PC-3 (cell line): Measurements from ENCODE around the gene RDH16. TPM values are rescaled to one million over a fixed set of nuclear protein-coding genes. Genes with fewer than 3 reads are reported as not detected.
"Not testable (repeated sequence)": the region's sequence is repeated elsewhere in the genome, so short reads cannot be mapped to it uniquely, and the experiment has no call there.

Experiments
- ATAC-seq: fragments of 200-7000 bp; cut with Tn5 transposase; 2 replicates; pipeline ENCODE4 v1.9.1; 2020; ENCODE audit warnings: mild to moderate bottlenecking, moderate library complexity
- BruUV-seq: library from RNA; stranded (reverse); fragments of 400-500 nt; replicated peaks from 2 replicates; lab custom pipeline; 2021; lab: Mats Ljungman, UMichigan
- CTCF ChIA-PET: fragments of 300-600 bp; sonication (Branson Sonifier 250); formaldehyde crosslinking; loops from one replicate; lab custom pipeline; 2022; ENCODE audit warnings: antibody characterized with exemption; lab: Charles Lee
- POLR2A ChIA-PET: fragments of 300-600 bp; sonication (Branson Sonifier 250); formaldehyde crosslinking; loops from one replicate; lab custom pipeline; 2022; ENCODE audit warnings: antibody characterized with exemption; ENCODE audit not compliant: unreplicated experiment; lab: Charles Lee
- DNase-seq: peaks from one replicate; pipeline ENCODE4 v3.0.0-alpha.2; 2015
- H2AFZ ChIP-seq: fragments of 300-600 bp; sonication (generic); 2 replicates; pipeline ENCODE4 v1.6.0; 2016; ENCODE audit warnings: antibody characterized with exemption, low read length
- H3F3A ChIP-seq: fragments of 300-600 bp; sonication (generic); one replicate; pipeline ENCODE4 v1.6.0; 2017; ENCODE audit warnings: antibody characterized with exemption, low read length, control low read depth, mild to moderate bottlenecking; ENCODE audit not compliant: unreplicated experiment
- H3K27ac ChIP-seq: fragments of 300-600 bp; sonication (generic); 2 replicates; pipeline ENCODE4 v1.5.1; 2016; ENCODE audit warnings: mild to moderate bottlenecking, low read length
- H3K27me3 ChIP-seq: fragments of 300-600 bp; sonication (generic); 2 replicates; pipeline ENCODE4 v1.6.1; 2016; ENCODE audit warnings: low read length, mixed read lengths
- H3K36me3 ChIP-seq: fragments of 300-600 bp; sonication (generic); 2 replicates; pipeline ENCODE4 v1.6.1; 2016; ENCODE audit warnings: low read depth, mixed run types, low read length, mixed read lengths
- H3K4me1 ChIP-seq: fragments of 300-600 bp; sonication (generic); 2 replicates; pipeline ENCODE4 v1.5.1; 2016; ENCODE audit warnings: low read length; ENCODE audit not compliant: insufficient read depth
- H3K4me2 ChIP-seq: fragments of 300-600 bp; sonication (generic); 2 replicates; pipeline ENCODE4 v1.6.0; 2016; ENCODE audit warnings: low read length
- H3K4me3 ChIP-seq: fragments of 300-600 bp; sonication (generic); 2 replicates; pipeline ENCODE4 v1.5.1; 2016; ENCODE audit warnings: mild to moderate bottlenecking, low read length, mixed read lengths
- H3K79me2 ChIP-seq: fragments of 300-600 bp; sonication (generic); 2 replicates; pipeline ENCODE4 v1.6.1; 2017; ENCODE audit warnings: low read length, mixed read lengths
- H3K9ac ChIP-seq: fragments of 300-600 bp; sonication (generic); 2 replicates; pipeline ENCODE4 v1.6.0; 2016; ENCODE audit warnings: mild to moderate bottlenecking, low read length
- H3K9me2 ChIP-seq: fragments of 300-600 bp; sonication (generic); replicated peaks from 2 replicates; pipeline ENCODE4 v1.6.1; 2016; ENCODE audit warnings: mixed run types, low read length, mixed read lengths
- H3K9me3 ChIP-seq: fragments of 300-600 bp; sonication (generic); 2 replicates; pipeline ENCODE4 v1.6.1; 2016; ENCODE audit warnings: low read length, mixed read lengths
- H4K20me1 ChIP-seq: fragments of 300-600 bp; sonication (generic); 2 replicates; pipeline ENCODE4 v1.6.1; 2016; ENCODE audit warnings: low read length, mixed read lengths
- CTCF ChIP-seq: fragments of 300-600 bp; sonication (generic); conservative IDR thresholded peaks from 2 replicates; pipeline ENCODE4 v1.5.1; 2017; ENCODE audit warnings: antibody characterized with exemption, low read depth, mild to moderate bottlenecking, low read length
- EZH2 ChIP-seq: fragments of 300-600 bp; sonication (generic); IDR thresholded peaks from one replicate; pipeline ENCODE4 v1.6.1; 2017; ENCODE audit warnings: antibody characterized with exemption, mild to moderate bottlenecking, low read length; ENCODE audit not compliant: unreplicated experiment
- EZH2phosphoT487 ChIP-seq: fragments of 300-600 bp; sonication (generic); IDR thresholded peaks from 2 replicates; pipeline ENCODE4 v1.6.1; 2018; ENCODE audit warnings: mild to moderate bottlenecking, antibody characterized with exemption, low read length, borderline replicate concordance
- intact Hi-C: fragments of 100-400 bp; cut with micrococcal nuclease; formaldehyde crosslinking; loops from 2 replicates; pipeline ENCODE4 v1.9.0; 2023
- total RNA-seq: library from RNA; depleted of rRNA; stranded (reverse); fragments of >200 nt; gene quantifications from 2 replicates; pipeline ENCODE4 v1.2.3, GENCODE V29; 2014

RDH16 gene
- total RNA-seq, 1 experiment from 2014 or later = 0.73 TPM

- Histone ChIP-seq H3K79me2 (no peaks in the 10 kb centered on the region), H3K9ac (no peak overlapping the region), H3K27ac (no peak overlapping the region), H3K4me2 (no peak overlapping the region), H3F3A (no peaks in the 10 kb centered on the region), H3K27me3 (no peaks in the 10 kb centered on the region), H3K4me3 (no peak overlapping the region), H3K9me3 (no peaks in the 10 kb centered on the region), H3K4me1 (no peaks in the 10 kb centered on the region), H2AFZ (no peak overlapping the region), H3K9me2 (no peaks in the 10 kb centered on the region), H3K36me3 (no peaks in the 10 kb centered on the region; the same call in 1 of the 2 replicates), H4K20me1 (no peaks in the 10 kb centered on the region)
- TF ChIP-seq EZH2phosphoT487 (no peak), CTCF (no peak), EZH2 (no peak)
- intact Hi-C loops = no loop called here
- ChIA-PET CTCF (no interaction called here), POLR2A (no interaction called here)
- ATAC-seq = no peak
- no TSS peak for BruUV-seq
- DNase-seq = no peak
Measured at GRCh38 chr12:56914256-56914655, 43.2 kb downstream of the RDH16 start.

GRCh38 chr12:56909403-56909802 lies 48.0 kb downstream of the RDH16 start:
- ATAC-seq, BruUV-seq: not testable (repeated sequence)

DNA sequence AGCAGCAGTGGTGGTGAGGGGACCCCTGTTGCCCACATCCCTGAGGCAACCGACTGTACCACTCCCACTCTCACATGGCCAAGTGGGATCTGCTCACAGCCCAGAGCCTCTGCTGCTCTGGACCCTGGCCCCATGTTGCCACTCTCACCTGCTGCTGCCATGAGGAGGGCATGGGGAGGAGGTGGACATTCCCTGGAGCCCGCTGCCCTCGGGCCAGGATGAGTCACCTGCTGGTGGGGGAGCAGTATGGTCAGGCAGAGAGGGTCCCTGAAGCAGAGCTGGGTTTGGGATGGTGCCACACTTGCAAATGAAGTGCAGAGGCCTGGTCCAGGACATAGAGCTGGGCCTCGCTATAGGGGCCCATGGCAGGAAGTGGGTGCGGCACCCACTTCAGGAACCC lies 49.3 kb downstream of the RDH16 start:
- BruUV-seq = no TSS peak
- H3K27me3 ChIP-seq = no peaks in the 10 kb centered on the region

More at GRCh38 chr12:56909403-56909802, 48.0 kb downstream of the RDH16 start:
- H3K27me3 ChIP-seq, H3K27ac ChIP-seq, DNase-seq, H3K4me2 ChIP-seq, H2AFZ ChIP-seq, H4K20me1 ChIP-seq, H3F3A ChIP-seq, CTCF ChIA-PET, H3K9me2 ChIP-seq, H3K9me3 ChIP-seq, intact Hi-C loops, POLR2A ChIA-PET, H3K36me3 ChIP-seq, H3K9ac ChIP-seq, H3K79me2 ChIP-seq, H3K4me1 ChIP-seq, H3K4me3 ChIP-seq: not testable (repeated sequence)

More for the DNA sequence above, 49.3 kb downstream of the RDH16 start:
- Histone ChIP-seq H3K9me2 (no peaks in the 10 kb centered on the region), H3K9me3 (no peaks in the 10 kb centered on the region), H3K4me1 (no peaks in the 10 kb centered on the region), H4K20me1 (no peaks in the 10 kb centered on the region), H3K79me2 (no peaks in the 10 kb centered on the region), H3K36me3 (no peaks in the 10 kb centered on the region; the same call in 1 of the 2 replicates), H3K27ac (no peak overlapping the region), H3K4me2 (no peak overlapping the region), H2AFZ (no peak overlapping the region), H3K4me3 (no peak overlapping the region), H3F3A (no peaks in the 10 kb centered on the region), H3K9ac (no peak overlapping the region)
- DNase-seq = no peak
- CTCF ChIA-PET = no interaction called here
- POLR2A ChIA-PET = no interaction called here
- intact Hi-C loops = no loop called here
- TF ChIP-seq CTCF = no peak
- no peak for TF ChIP-seq EZH2
- ATAC-seq = no peak
